A549 (cell line): ENCODE measurements around the gene FBXW12.

Source experiments
- CEBPB ChIP-seq, 2 experiments: fragments of >200 bp in 1 of 2; sonication (Bioruptor Twin) in 1 of 2; formaldehyde crosslinking in 1 of 2; IDR thresholded peaks; 2 replicates each; pipeline ENCODE4 v1.6.1; 2012 to 2016
- CHD2 ChIP-seq: fragments of 150-350 bp; IDR thresholded peaks from 2 replicates; pipeline ENCODE4 v1.6.1; 2014; ENCODE audit warnings: low read length; ENCODE audit not compliant: partially characterized antibody
- KDM1A ChIP-seq: fragments of 200-600 bp; sonication (generic); IDR thresholded peaks from 2 replicates; pipeline ENCODE4 v1.6.1; 2016; ENCODE audit warnings: low read depth, mild to moderate bottlenecking
- POLR2A ChIP-seq: IDR thresholded peaks from 2 replicates; pipeline ENCODE4 v1.6.1; 2012; ENCODE audit warnings: mild to moderate bottlenecking, low read length
- RARB ChIP-seq: fragments of 250-450 bp; sonication (Bioruptor Pico); IDR thresholded peaks from 2 replicates; pipeline ENCODE4 v1.8.0; 2021; ENCODE audit warnings: mild to moderate bottlenecking, moderate library complexity
- RCOR1 ChIP-seq: fragments of 150-350 bp; IDR thresholded peaks from 2 replicates; pipeline ENCODE4 v1.6.1; 2014; ENCODE audit warnings: antibody characterized with exemption, low read length, low read depth
- SMC3 ChIP-seq: fragments of >200 bp; sonication (Bioruptor Twin); formaldehyde crosslinking; IDR thresholded peaks from 3 replicates; pipeline ENCODE4 v1.6.1; 2018; ENCODE audit warnings: inconsistent platforms
- TF ChIP-seq, protein P1 (sequence below): fragments of >200 bp; sonication (Bioruptor Twin); formaldehyde crosslinking; IDR thresholded peaks from 3 replicates; pipeline ENCODE4 v1.5.1; 2016
- TF ChIP-seq, protein P2 (sequence below): fragments of 450-650 bp; IDR thresholded peaks from 2 replicates; pipeline ENCODE4 v1.6.1; 2014; ENCODE audit warnings: antibody characterized with exemption

DNA sequence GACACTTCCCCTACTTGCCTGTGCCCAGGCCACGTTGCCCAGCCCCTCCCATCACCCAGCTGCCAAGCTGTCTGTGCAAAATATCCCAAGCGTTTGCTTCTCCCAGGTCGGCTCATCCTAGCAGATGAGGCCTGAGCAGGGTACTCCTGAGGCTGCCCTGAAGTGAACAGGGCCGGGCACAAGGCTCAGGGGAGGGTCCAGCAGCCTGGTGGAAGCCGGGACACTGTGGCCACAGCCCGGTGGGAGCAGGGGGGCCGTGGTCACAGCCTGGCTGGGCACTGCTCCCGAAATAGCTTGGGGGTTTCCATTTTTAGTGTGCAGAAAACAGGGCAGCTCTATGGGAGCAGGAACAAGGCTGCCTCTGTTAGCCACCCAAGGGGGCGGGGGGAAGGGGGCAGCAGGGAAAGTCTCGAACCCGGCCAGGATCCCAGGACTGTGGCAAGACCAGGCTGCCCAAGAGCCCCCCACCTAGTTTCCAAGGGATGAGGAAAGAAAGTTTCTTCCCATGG is 54.4 kb downstream of the FBXW12 start:
- TF ChIP-seq, protein P1, sequence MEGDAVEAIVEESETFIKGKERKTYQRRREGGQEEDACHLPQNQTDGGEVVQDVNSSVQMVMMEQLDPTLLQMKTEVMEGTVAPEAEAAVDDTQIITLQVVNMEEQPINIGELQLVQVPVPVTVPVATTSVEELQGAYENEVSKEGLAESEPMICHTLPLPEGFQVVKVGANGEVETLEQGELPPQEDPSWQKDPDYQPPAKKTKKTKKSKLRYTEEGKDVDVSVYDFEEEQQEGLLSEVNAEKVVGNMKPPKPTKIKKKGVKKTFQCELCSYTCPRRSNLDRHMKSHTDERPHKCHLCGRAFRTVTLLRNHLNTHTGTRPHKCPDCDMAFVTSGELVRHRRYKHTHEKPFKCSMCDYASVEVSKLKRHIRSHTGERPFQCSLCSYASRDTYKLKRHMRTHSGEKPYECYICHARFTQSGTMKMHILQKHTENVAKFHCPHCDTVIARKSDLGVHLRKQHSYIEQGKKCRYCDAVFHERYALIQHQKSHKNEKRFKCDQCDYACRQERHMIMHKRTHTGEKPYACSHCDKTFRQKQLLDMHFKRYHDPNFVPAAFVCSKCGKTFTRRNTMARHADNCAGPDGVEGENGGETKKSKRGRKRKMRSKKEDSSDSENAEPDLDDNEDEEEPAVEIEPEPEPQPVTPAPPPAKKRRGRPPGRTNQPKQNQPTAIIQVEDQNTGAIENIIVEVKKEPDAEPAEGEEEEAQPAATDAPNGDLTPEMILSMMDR: no peak
- no peak for TF ChIP-seq KDM1A
- no peak for TF ChIP-seq RARB (CRISPR knock-in tag)
- no peak for TF ChIP-seq SMC3
- TF ChIP-seq RCOR1: no peak
- TF ChIP-seq, protein P2, sequence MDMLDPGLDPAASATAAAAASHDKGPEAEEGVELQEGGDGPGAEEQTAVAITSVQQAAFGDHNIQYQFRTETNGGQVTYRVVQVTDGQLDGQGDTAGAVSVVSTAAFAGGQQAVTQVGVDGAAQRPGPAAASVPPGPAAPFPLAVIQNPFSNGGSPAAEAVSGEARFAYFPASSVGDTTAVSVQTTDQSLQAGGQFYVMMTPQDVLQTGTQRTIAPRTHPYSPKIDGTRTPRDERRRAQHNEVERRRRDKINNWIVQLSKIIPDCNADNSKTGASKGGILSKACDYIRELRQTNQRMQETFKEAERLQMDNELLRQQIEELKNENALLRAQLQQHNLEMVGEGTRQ: no peak
- no peak for TF ChIP-seq CEBPB (IDR thresholded peaks at IDR 0.05)
- no peak for TF ChIP-seq CHD2
- no peak for TF ChIP-seq POLR2A
